GM23338 (cell line): Measurements from ENCODE around the gene TMEM165. TPM values are rescaled to one million over a fixed set of nuclear protein-coding genes. Genes with fewer than 3 reads are reported as not detected.

Source experiments
- ATAC-seq: fragments of 200-7000 bp; cut with Tn5 transposase; 3 replicates; pipeline ENCODE4 v1.9.1; 2020
- DNase-seq: peaks from one replicate; pipeline ENCODE4 v3.0.0-alpha.2; 2015; ENCODE audit warnings: low spot score
- H2AFZ ChIP-seq: fragments of 200-600 bp; sonication (generic); 2 replicates; pipeline ENCODE4 v1.8.0; 2016; ENCODE audit warnings: antibody characterized with exemption, mild to moderate bottlenecking, moderate library complexity
- H3F3A ChIP-seq: fragments of 200-600 bp; sonication (generic); replicated peaks from 2 replicates; pipeline ENCODE4 v1.8.0; 2017; ENCODE audit warnings: antibody characterized with exemption, mixed run types, low read depth
- H3K27ac ChIP-seq: fragments of 200-600 bp; sonication (generic); 2 replicates; pipeline ENCODE4 v1.6.1; 2016; ENCODE audit warnings: low read depth
- H3K27me3 ChIP-seq: fragments of 200-600 bp; sonication (generic); 2 replicates; pipeline ENCODE4 v1.8.0; 2016; ENCODE audit warnings: mild to moderate bottlenecking, mixed run types, moderate library complexity; ENCODE audit not compliant: insufficient read depth
- H3K36me3 ChIP-seq: fragments of 200-600 bp; sonication (generic); 2 replicates; pipeline ENCODE4 v1.8.0; 2016; ENCODE audit warnings: mild to moderate bottlenecking; ENCODE audit not compliant: insufficient read depth
- H3K4me1 ChIP-seq: fragments of 200-600 bp; sonication (generic); 2 replicates; pipeline ENCODE4 v1.8.0; 2016; ENCODE audit warnings: mild to moderate bottlenecking, moderate library complexity; ENCODE audit not compliant: insufficient read depth
- H3K4me2 ChIP-seq: fragments of 200-600 bp; sonication (generic); 2 replicates; pipeline ENCODE4 v1.7.1; 2017; ENCODE audit warnings: mixed run types
- H3K4me3 ChIP-seq: fragments of 200-600 bp; sonication (generic); 2 replicates; pipeline ENCODE4 v1.6.1; 2016; ENCODE audit warnings: mixed run types
- H3K79me2 ChIP-seq: fragments of 200-600 bp; sonication (generic); replicated peaks from 2 replicates; pipeline ENCODE4 v1.8.0; 2017; ENCODE audit warnings: mild to moderate bottlenecking; ENCODE audit not compliant: insufficient read depth
- H3K9me2 ChIP-seq: fragments of 200-600 bp; sonication (generic); 2 replicates; pipeline ENCODE4 v1.8.0; 2017; ENCODE audit not compliant: insufficient read depth
- H4K20me1 ChIP-seq: fragments of 200-600 bp; sonication (generic); replicated peaks from 2 replicates; pipeline ENCODE4 v1.8.0; 2017; ENCODE audit warnings: mild to moderate bottlenecking; ENCODE audit not compliant: insufficient read depth
- H3K27ac Mint-ChIP-seq: 2 replicates; pipeline ENCODE4 v1.8.0; 2020; ENCODE audit warnings: inconsistent platforms, mild to moderate bottlenecking, moderate library complexity, mixed read lengths
- H3K27me3 Mint-ChIP-seq: 3 replicates; pipeline ENCODE4 v1.8.0; 2022; ENCODE audit warnings: low read depth, mild to moderate bottlenecking, moderate library complexity, mixed read lengths, inconsistent platforms; ENCODE audit not compliant: insufficient read depth, poor library complexity
- H3K36me3 Mint-ChIP-seq: 3 replicates; pipeline ENCODE4 v1.8.0; 2021; ENCODE audit warnings: low read depth, mild to moderate bottlenecking, inconsistent platforms, moderate library complexity, mixed read lengths
- H3K4me1 Mint-ChIP-seq: 3 replicates; pipeline ENCODE4 v1.8.0; 2020; ENCODE audit warnings: mild to moderate bottlenecking, inconsistent platforms, mixed read lengths
- H3K4me3 Mint-ChIP-seq: 3 replicates; pipeline ENCODE4 v1.8.0; 2021; ENCODE audit warnings: moderate library complexity, mild to moderate bottlenecking, inconsistent platforms, mixed read lengths
- H3K9me3 Mint-ChIP-seq: 3 replicates; pipeline ENCODE4 v1.8.0; 2020; ENCODE audit warnings: moderate library complexity, mild to moderate bottlenecking, inconsistent platforms, mixed read lengths
- CREB1 ChIP-seq: fragments of 250-450 bp; sonication (Bioruptor Pico); IDR thresholded peaks from 2 replicates; pipeline ENCODE4 v1.5.0; 2020; ENCODE audit warnings: low read depth, mild to moderate bottlenecking, moderate library complexity
- EZH2 ChIP-seq: fragments of 200-600 bp; sonication (generic); IDR thresholded peaks from one replicate; pipeline ENCODE4 v1.8.0; 2017; ENCODE audit warnings: antibody characterized with exemption, mild to moderate bottlenecking, low read depth; ENCODE audit not compliant: unreplicated experiment
- EZH2phosphoT487 ChIP-seq: fragments of 200-600 bp; sonication (generic); IDR thresholded peaks from one replicate; pipeline ENCODE4 v1.8.1; 2018; ENCODE audit warnings: antibody characterized with exemption; ENCODE audit not compliant: unreplicated experiment
- JUNB ChIP-seq: IDR thresholded peaks from one replicate; pipeline ENCODE4 v1.6.1; 2016; ENCODE audit warnings: antibody characterized with exemption; ENCODE audit not compliant: unreplicated experiment
- POLR2AphosphoS5 ChIP-seq: IDR thresholded peaks from 2 replicates; pipeline ENCODE4 v1.6.1; 2016; ENCODE audit warnings: antibody characterized with exemption, low read depth
- STAT1 ChIP-seq: IDR thresholded peaks from one replicate; pipeline ENCODE4 v1.6.1; 2016; ENCODE audit warnings: antibody characterized with exemption; ENCODE audit not compliant: unreplicated experiment
- ZNF114 ChIP-seq: fragments of 250-450 bp; sonication (Bioruptor Pico); IDR thresholded peaks from 2 replicates; pipeline ENCODE4 v1.5.0; 2020; ENCODE audit warnings: mild to moderate bottlenecking, moderate library complexity
- ZNF331 ChIP-seq: fragments of 250-450 bp; sonication (Bioruptor Pico); IDR thresholded peaks from 2 replicates; pipeline ENCODE4 v1.5.0; 2020; ENCODE audit warnings: low read depth, mild to moderate bottlenecking, moderate library complexity
- polyA plus RNA-seq: library from polyadenylated mRNA; unstranded; fragments of >200 nt; fragmentation: Nextera tagmentation; extraction: Ambion mirVana; gene quantifications from 2 replicates; pipeline ENCODE4 v1.2.1, GENCODE V29; 2016
- total RNA-seq: library from RNA; depleted of rRNA; stranded (reverse); fragments of >200 nt; shearing (Covaris generic); gene quantifications from 2 replicates; pipeline ENCODE4 v1.2.3, GENCODE V29; 2014
- TF ChIP-seq, protein P1 (sequence below): IDR thresholded peaks from 2 replicates; pipeline ENCODE4 v1.6.1; 2016; ENCODE audit warnings: antibody characterized with exemption
- TF ChIP-seq, protein P2 (sequence below): IDR thresholded peaks from one replicate; pipeline ENCODE4 v1.6.1; 2018; ENCODE audit warnings: antibody characterized with exemption; ENCODE audit not compliant: unreplicated experiment
- TF ChIP-seq, protein P3 (sequence below): fragments of 250-450 bp; sonication (Bioruptor Pico); IDR thresholded peaks from 2 replicates; pipeline ENCODE4 v1.5.0; 2020; ENCODE audit warnings: mild to moderate bottlenecking, moderate library complexity

TMEM165 gene
- total and polyA plus RNA-seq, 2 experiments from 2014 or later = 125 to 171 TPM

DNA sequence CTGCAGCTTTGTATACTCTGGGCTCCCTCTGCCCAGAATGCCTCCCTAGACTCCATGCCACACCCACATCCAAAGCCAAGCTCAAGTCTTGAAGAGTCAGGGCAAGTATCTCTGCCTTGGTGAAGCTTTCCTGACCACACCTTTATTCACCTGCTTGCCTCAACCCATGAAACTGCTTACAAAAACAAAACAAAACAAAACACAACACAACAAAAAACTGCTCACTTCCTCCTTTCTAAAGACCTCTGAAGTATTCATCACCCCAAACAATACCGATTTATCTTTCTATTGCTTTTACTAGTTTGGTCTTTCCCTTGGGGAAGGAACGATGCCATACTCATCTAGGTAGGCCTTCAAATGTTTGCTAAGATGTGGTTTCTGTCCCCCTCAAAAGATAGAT lies 45.0 kb downstream of the TMEM165 start:
- no peak overlapping the region for H2AFZ ChIP-seq
- H3K27ac ChIP-seq = no peak overlapping the region
- ATAC-seq = no peak
- Mint-ChIP-seq H3K4me1 (no peaks in the 10 kb centered on the region), H3K9me3 (no peaks in the 10 kb centered on the region), H3K36me3 (peaks cover 31% of the 10 kb centered on the region), H3K27me3 (no peaks in the 10 kb centered on the region), H3K4me3 (no peak overlapping the region), H3K27ac (no peak overlapping the region)
- H3K27me3 ChIP-seq = no peaks in the 10 kb centered on the region
- H3K79me2 ChIP-seq = no peaks in the 10 kb centered on the region
- H4K20me1 ChIP-seq = no peaks in the 10 kb centered on the region
- H3K4me2 ChIP-seq = no peak overlapping the region
- peaks cover 31% of the 10 kb centered on the region for H3K36me3 ChIP-seq
- no peaks in the 10 kb centered on the region for H3K4me1 ChIP-seq
- no peaks in the 10 kb centered on the region for H3F3A ChIP-seq
- H3K4me3 ChIP-seq = no peak overlapping the region
- DNase-seq = no peak
- no peaks in the 10 kb centered on the region for H3K9me2 ChIP-seq
- TF ChIP-seq CREB1 = no peak
- no peak for TF ChIP-seq STAT1
- TF ChIP-seq, protein P1, sequence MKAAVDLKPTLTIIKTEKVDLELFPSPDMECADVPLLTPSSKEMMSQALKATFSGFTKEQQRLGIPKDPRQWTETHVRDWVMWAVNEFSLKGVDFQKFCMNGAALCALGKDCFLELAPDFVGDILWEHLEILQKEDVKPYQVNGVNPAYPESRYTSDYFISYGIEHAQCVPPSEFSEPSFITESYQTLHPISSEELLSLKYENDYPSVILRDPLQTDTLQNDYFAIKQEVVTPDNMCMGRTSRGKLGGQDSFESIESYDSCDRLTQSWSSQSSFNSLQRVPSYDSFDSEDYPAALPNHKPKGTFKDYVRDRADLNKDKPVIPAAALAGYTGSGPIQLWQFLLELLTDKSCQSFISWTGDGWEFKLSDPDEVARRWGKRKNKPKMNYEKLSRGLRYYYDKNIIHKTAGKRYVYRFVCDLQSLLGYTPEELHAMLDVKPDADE = no peak
- no peak for TF ChIP-seq ZNF114 (CRISPR knock-in tag)
- TF ChIP-seq ZNF331 = no peak
- no peak for TF ChIP-seq EZH2
- no peak for TF ChIP-seq POLR2AphosphoS5
- TF ChIP-seq, protein P2, sequence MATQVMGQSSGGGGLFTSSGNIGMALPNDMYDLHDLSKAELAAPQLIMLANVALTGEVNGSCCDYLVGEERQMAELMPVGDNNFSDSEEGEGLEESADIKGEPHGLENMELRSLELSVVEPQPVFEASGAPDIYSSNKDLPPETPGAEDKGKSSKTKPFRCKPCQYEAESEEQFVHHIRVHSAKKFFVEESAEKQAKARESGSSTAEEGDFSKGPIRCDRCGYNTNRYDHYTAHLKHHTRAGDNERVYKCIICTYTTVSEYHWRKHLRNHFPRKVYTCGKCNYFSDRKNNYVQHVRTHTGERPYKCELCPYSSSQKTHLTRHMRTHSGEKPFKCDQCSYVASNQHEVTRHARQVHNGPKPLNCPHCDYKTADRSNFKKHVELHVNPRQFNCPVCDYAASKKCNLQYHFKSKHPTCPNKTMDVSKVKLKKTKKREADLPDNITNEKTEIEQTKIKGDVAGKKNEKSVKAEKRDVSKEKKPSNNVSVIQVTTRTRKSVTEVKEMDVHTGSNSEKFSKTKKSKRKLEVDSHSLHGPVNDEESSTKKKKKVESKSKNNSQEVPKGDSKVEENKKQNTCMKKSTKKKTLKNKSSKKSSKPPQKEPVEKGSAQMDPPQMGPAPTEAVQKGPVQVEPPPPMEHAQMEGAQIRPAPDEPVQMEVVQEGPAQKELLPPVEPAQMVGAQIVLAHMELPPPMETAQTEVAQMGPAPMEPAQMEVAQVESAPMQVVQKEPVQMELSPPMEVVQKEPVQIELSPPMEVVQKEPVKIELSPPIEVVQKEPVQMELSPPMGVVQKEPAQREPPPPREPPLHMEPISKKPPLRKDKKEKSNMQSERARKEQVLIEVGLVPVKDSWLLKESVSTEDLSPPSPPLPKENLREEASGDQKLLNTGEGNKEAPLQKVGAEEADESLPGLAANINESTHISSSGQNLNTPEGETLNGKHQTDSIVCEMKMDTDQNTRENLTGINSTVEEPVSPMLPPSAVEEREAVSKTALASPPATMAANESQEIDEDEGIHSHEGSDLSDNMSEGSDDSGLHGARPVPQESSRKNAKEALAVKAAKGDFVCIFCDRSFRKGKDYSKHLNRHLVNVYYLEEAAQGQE = no peak
- TF ChIP-seq JUNB = no peak
- TF ChIP-seq EZH2phosphoT487 = no peak
- TF ChIP-seq, protein P3, sequence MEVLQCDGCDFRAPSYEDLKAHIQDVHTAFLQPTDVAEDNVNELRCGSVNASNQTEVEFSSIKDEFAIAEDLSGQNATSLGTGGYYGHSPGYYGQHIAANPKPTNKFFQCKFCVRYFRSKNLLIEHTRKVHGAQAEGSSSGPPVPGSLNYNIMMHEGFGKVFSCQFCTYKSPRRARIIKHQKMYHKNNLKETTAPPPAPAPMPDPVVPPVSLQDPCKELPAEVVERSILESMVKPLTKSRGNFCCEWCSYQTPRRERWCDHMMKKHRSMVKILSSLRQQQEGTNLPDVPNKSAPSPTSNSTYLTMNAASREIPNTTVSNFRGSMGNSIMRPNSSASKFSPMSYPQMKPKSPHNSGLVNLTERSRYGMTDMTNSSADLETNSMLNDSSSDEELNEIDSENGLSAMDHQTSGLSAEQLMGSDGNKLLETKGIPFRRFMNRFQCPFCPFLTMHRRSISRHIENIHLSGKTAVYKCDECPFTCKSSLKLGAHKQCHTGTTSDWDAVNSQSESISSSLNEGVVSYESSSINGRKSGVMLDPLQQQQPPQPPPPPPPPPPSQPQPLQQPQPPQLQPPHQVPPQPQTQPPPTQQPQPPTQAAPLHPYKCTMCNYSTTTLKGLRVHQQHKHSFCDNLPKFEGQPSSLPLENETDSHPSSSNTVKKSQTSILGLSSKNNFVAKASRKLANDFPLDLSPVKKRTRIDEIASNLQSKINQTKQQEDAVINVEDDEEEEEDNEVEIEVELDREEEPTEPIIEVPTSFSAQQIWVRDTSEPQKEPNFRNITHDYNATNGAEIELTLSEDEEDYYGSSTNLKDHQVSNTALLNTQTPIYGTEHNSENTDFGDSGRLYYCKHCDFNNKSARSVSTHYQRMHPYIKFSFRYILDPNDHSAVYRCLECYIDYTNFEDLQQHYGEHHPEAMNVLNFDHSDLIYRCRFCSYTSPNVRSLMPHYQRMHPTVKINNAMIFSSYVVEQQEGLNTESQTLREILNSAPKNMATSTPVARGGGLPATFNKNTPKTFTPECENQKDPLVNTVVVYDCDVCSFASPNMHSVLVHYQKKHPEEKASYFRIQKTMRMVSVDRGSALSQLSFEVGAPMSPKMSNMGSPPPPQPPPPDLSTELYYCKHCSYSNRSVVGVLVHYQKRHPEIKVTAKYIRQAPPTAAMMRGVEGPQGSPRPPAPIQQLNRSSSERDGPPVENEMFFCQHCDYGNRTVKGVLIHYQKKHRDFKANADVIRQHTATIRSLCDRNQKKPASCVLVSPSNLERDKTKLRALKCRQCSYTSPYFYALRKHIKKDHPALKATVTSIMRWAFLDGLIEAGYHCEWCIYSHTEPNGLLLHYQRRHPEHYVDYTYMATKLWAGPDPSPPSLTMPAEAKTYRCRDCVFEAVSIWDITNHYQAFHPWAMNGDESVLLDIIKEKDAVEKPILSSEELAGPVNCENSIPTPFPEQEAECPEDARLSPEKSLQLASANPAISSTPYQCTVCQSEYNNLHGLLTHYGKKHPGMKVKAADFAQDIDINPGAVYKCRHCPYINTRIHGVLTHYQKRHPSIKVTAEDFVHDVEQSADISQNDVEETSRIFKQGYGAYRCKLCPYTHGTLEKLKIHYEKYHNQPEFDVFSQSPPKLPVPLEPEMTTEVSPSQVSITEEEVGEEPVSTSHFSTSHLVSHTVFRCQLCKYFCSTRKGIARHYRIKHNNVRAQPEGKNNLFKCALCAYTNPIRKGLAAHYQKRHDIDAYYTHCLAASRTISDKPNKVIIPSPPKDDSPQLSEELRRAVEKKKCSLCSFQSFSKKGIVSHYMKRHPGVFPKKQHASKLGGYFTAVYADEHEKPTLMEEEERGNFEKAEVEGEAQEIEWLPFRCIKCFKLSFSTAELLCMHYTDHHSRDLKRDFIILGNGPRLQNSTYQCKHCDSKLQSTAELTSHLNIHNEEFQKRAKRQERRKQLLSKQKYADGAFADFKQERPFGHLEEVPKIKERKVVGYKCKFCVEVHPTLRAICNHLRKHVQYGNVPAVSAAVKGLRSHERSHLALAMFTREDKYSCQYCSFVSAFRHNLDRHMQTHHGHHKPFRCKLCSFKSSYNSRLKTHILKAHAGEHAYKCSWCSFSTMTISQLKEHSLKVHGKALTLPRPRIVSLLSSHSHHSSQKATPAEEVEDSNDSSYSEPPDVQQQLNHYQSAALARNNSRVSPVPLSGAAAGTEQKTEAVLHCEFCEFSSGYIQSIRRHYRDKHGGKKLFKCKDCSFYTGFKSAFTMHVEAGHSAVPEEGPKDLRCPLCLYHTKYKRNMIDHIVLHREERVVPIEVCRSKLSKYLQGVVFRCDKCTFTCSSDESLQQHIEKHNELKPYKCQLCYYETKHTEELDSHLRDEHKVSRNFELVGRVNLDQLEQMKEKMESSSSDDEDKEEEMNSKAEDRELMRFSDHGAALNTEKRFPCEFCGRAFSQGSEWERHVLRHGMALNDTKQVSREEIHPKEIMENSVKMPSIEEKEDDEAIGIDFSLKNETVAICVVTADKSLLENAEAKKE (CRISPR knock-in tag) = no peak
